GM23338 (cell line): ENCODE results near the gene NPAS3. TPM values are rescaled to one million over a fixed set of nuclear protein-coding genes. Genes with fewer than 3 reads are reported as not detected.

ENCODE experiments used
- ATAC-seq: fragments of 200-7000 bp; cut with Tn5 transposase; 3 replicates; pipeline ENCODE4 v1.9.1; 2020
- DNase-seq: peaks from one replicate; pipeline ENCODE4 v3.0.0-alpha.2; 2015; ENCODE audit warnings: low spot score
- H2AFZ ChIP-seq: fragments of 200-600 bp; sonication (generic); 2 replicates; pipeline ENCODE4 v1.8.0; 2016; ENCODE audit warnings: antibody characterized with exemption, mild to moderate bottlenecking, moderate library complexity
- H3F3A ChIP-seq: fragments of 200-600 bp; sonication (generic); replicated peaks from 2 replicates; pipeline ENCODE4 v1.8.0; 2017; ENCODE audit warnings: antibody characterized with exemption, mixed run types, low read depth
- H3K27ac ChIP-seq: fragments of 200-600 bp; sonication (generic); 2 replicates; pipeline ENCODE4 v1.6.1; 2016; ENCODE audit warnings: low read depth
- H3K27me3 ChIP-seq: fragments of 200-600 bp; sonication (generic); 2 replicates; pipeline ENCODE4 v1.8.0; 2016; ENCODE audit warnings: mild to moderate bottlenecking, mixed run types, moderate library complexity; ENCODE audit not compliant: insufficient read depth
- H3K36me3 ChIP-seq: fragments of 200-600 bp; sonication (generic); 2 replicates; pipeline ENCODE4 v1.8.0; 2016; ENCODE audit warnings: mild to moderate bottlenecking; ENCODE audit not compliant: insufficient read depth
- H3K4me1 ChIP-seq: fragments of 200-600 bp; sonication (generic); 2 replicates; pipeline ENCODE4 v1.8.0; 2016; ENCODE audit warnings: mild to moderate bottlenecking, moderate library complexity; ENCODE audit not compliant: insufficient read depth
- H3K4me2 ChIP-seq: fragments of 200-600 bp; sonication (generic); 2 replicates; pipeline ENCODE4 v1.7.1; 2017; ENCODE audit warnings: mixed run types
- H3K4me3 ChIP-seq: fragments of 200-600 bp; sonication (generic); 2 replicates; pipeline ENCODE4 v1.6.1; 2016; ENCODE audit warnings: mixed run types
- H3K79me2 ChIP-seq: fragments of 200-600 bp; sonication (generic); replicated peaks from 2 replicates; pipeline ENCODE4 v1.8.0; 2017; ENCODE audit warnings: mild to moderate bottlenecking; ENCODE audit not compliant: insufficient read depth
- H3K9me2 ChIP-seq: fragments of 200-600 bp; sonication (generic); 2 replicates; pipeline ENCODE4 v1.8.0; 2017; ENCODE audit not compliant: insufficient read depth
- H4K20me1 ChIP-seq: fragments of 200-600 bp; sonication (generic); replicated peaks from 2 replicates; pipeline ENCODE4 v1.8.0; 2017; ENCODE audit warnings: mild to moderate bottlenecking; ENCODE audit not compliant: insufficient read depth
- H3K27ac Mint-ChIP-seq: 2 replicates; pipeline ENCODE4 v1.8.0; 2020; ENCODE audit warnings: inconsistent platforms, mild to moderate bottlenecking, moderate library complexity, mixed read lengths
- H3K27me3 Mint-ChIP-seq: 3 replicates; pipeline ENCODE4 v1.8.0; 2022; ENCODE audit warnings: low read depth, mild to moderate bottlenecking, moderate library complexity, mixed read lengths, inconsistent platforms; ENCODE audit not compliant: insufficient read depth, poor library complexity
- H3K36me3 Mint-ChIP-seq: 3 replicates; pipeline ENCODE4 v1.8.0; 2021; ENCODE audit warnings: low read depth, mild to moderate bottlenecking, inconsistent platforms, moderate library complexity, mixed read lengths
- H3K4me1 Mint-ChIP-seq: 3 replicates; pipeline ENCODE4 v1.8.0; 2020; ENCODE audit warnings: mild to moderate bottlenecking, inconsistent platforms, mixed read lengths
- H3K4me3 Mint-ChIP-seq: 3 replicates; pipeline ENCODE4 v1.8.0; 2021; ENCODE audit warnings: moderate library complexity, mild to moderate bottlenecking, inconsistent platforms, mixed read lengths
- H3K9me3 Mint-ChIP-seq: 3 replicates; pipeline ENCODE4 v1.8.0; 2020; ENCODE audit warnings: moderate library complexity, mild to moderate bottlenecking, inconsistent platforms, mixed read lengths
- ETS1 ChIP-seq: IDR thresholded peaks from 2 replicates; pipeline ENCODE4 v1.6.1; 2016; ENCODE audit warnings: antibody characterized with exemption
- EZH2 ChIP-seq: fragments of 200-600 bp; sonication (generic); IDR thresholded peaks from one replicate; pipeline ENCODE4 v1.8.0; 2017; ENCODE audit warnings: antibody characterized with exemption, mild to moderate bottlenecking, low read depth; ENCODE audit not compliant: unreplicated experiment
- EZH2phosphoT487 ChIP-seq: fragments of 200-600 bp; sonication (generic); IDR thresholded peaks from one replicate; pipeline ENCODE4 v1.8.1; 2018; ENCODE audit warnings: antibody characterized with exemption; ENCODE audit not compliant: unreplicated experiment
- JUNB ChIP-seq: IDR thresholded peaks from one replicate; pipeline ENCODE4 v1.6.1; 2016; ENCODE audit warnings: antibody characterized with exemption; ENCODE audit not compliant: unreplicated experiment
- NANOG ChIP-seq: IDR thresholded peaks from 2 replicates; pipeline ENCODE4 v1.6.1; 2016; ENCODE audit warnings: antibody characterized with exemption, borderline replicate concordance
- STAT1 ChIP-seq: IDR thresholded peaks from one replicate; pipeline ENCODE4 v1.6.1; 2016; ENCODE audit warnings: antibody characterized with exemption; ENCODE audit not compliant: unreplicated experiment
- ZNF331 ChIP-seq: fragments of 250-450 bp; sonication (Bioruptor Pico); IDR thresholded peaks from 2 replicates; pipeline ENCODE4 v1.5.0; 2020; ENCODE audit warnings: low read depth, mild to moderate bottlenecking, moderate library complexity
- polyA plus RNA-seq: library from polyadenylated mRNA; unstranded; fragments of >200 nt; fragmentation: Nextera tagmentation; extraction: Ambion mirVana; gene quantifications from 2 replicates; pipeline ENCODE4 v1.2.1, GENCODE V29; 2016
- total RNA-seq: library from RNA; depleted of rRNA; stranded (reverse); fragments of >200 nt; shearing (Covaris generic); gene quantifications from 2 replicates; pipeline ENCODE4 v1.2.3, GENCODE V29; 2014
- TF ChIP-seq, protein P1 (sequence below): IDR thresholded peaks from one replicate; pipeline ENCODE4 v1.6.1; 2018; ENCODE audit warnings: antibody characterized with exemption; ENCODE audit not compliant: unreplicated experiment
- TF ChIP-seq, protein P2 (sequence below), 2 experiments: fragments of 200-600 bp in 1 of 2; sonication (generic) in 1 of 2; conservative IDR thresholded peaks; 2 replicates each; pipeline versions ENCODE4 v1.5.1 to v1.6.1; 2016 to 2017; ENCODE audit warnings: antibody characterized with exemption in 2 of 2, low read depth in 2 of 2, mild to moderate bottlenecking in 2 of 2, moderate library complexity in 1 of 2

The NPAS3 gene
- total and polyA plus RNA-seq, 2 experiments from 2014 or later = 0.17 to 0.19 TPM

DNA sequence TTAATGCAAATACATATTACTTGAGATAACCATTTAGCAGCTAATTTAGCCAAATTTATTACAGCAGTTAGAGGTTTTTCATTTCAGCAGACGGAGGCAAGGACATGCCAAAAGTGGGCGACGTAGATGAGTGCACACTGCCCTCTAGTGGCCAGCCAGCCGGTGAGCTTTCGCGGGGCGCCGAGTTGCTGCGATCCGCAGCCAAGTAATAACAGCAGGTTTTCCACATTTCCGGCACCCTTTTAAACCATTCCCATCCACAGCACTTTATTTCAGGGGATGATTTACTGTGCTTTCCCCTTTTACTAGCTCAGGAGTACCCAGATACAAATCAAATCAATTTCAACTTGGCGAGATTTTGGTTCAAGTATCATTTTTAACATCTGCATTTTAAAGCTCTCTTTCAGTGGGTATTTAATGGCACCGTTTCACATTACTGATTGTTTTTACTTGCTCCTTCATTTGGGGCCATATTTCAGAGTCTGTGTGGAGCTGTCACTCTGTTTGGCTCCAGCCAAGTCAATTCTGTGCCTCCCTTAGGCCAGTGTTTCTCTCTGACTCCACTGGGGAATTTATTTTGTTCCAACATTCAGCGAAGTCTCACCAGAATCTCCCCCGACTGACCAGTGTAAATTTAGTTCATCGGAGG lies 854.2 kb downstream of the NPAS3 start:
- H3K4me1 ChIP-seq = peaks cover 4% of the 10 kb centered on the region
- H3K36me3 Mint-ChIP-seq = no peaks in the 10 kb centered on the region

DNA sequence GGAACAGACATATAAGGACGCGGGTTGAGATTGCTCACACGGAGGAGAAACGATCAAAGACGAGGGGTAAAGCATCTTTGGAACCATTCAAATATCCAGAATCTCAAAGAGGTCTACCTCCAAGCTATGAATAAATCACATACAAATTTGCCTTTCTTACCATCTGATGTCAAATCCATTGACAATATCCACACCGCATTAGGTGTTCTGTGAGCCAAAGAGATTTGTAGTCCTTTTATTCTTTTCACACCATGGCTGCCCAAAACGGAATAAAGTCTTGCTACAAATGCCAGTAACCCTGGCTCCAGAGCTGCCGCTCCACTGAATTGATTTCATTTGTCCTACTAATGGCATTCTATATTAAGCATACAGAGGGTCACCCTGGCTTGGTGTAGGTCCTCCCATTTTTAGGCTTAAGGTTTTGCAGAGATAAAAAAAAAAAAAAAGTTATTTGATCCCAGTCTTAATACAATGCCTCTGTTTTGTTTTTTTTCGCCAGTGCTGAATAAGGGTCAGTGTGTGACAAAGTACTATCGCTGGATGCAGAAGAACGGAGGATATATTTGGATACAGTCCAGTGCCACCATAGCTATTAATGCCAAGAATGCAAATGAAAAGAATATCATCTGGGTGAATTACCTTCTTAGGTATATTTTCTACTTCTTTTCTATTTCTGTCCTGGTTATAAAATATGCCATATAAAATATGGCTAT lies 854.9 kb downstream of the NPAS3 start:
- Histone ChIP-seq H3K36me3 (no peaks in the 10 kb centered on the region), H3K9me2 (no peaks in the 10 kb centered on the region), H3K4me3 (no peak overlapping the region), H3K27ac (no peak overlapping the region), H2AFZ (no peak overlapping the region), H3K27me3 (no peaks in the 10 kb centered on the region), H4K20me1 (no peaks in the 10 kb centered on the region), H3K79me2 (no peaks in the 10 kb centered on the region), H3K4me1 (peaks cover under 1% of the 10 kb centered on the region; the same call in 1 of the 2 replicates), H3F3A (no peaks in the 10 kb centered on the region), H3K4me2 (no peak overlapping the region)
- ATAC-seq (no peak), DNase-seq (no peak)
- Mint-ChIP-seq H3K9me3 (no peaks in the 10 kb centered on the region), H3K36me3 (no peaks in the 10 kb centered on the region), H3K27me3 (no peaks in the 10 kb centered on the region), H3K4me1 (peaks cover 20% of the 10 kb centered on the region), H3K4me3 (no peak overlapping the region), H3K27ac (no peak overlapping the region)
- TF ChIP-seq JUNB (no peak), STAT1 (no peak), ETS1 (no peak), ZNF331 (CRISPR knock-in tag) (no peak), EZH2phosphoT487 (no peak), EZH2 (no peak), NANOG (no peak)
- TF ChIP-seq, protein P1, sequence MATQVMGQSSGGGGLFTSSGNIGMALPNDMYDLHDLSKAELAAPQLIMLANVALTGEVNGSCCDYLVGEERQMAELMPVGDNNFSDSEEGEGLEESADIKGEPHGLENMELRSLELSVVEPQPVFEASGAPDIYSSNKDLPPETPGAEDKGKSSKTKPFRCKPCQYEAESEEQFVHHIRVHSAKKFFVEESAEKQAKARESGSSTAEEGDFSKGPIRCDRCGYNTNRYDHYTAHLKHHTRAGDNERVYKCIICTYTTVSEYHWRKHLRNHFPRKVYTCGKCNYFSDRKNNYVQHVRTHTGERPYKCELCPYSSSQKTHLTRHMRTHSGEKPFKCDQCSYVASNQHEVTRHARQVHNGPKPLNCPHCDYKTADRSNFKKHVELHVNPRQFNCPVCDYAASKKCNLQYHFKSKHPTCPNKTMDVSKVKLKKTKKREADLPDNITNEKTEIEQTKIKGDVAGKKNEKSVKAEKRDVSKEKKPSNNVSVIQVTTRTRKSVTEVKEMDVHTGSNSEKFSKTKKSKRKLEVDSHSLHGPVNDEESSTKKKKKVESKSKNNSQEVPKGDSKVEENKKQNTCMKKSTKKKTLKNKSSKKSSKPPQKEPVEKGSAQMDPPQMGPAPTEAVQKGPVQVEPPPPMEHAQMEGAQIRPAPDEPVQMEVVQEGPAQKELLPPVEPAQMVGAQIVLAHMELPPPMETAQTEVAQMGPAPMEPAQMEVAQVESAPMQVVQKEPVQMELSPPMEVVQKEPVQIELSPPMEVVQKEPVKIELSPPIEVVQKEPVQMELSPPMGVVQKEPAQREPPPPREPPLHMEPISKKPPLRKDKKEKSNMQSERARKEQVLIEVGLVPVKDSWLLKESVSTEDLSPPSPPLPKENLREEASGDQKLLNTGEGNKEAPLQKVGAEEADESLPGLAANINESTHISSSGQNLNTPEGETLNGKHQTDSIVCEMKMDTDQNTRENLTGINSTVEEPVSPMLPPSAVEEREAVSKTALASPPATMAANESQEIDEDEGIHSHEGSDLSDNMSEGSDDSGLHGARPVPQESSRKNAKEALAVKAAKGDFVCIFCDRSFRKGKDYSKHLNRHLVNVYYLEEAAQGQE = no peak

More for the DNA sequence above, 854.2 kb downstream of the NPAS3 start:
- no peak overlapping the region for H3K4me3 ChIP-seq
- no peaks in the 10 kb centered on the region for H3K27me3 Mint-ChIP-seq
- no peaks in the 10 kb centered on the region for H3K9me2 ChIP-seq
- H3K9me3 Mint-ChIP-seq = no peaks in the 10 kb centered on the region
- peaks cover 26% of the 10 kb centered on the region for H3K4me1 Mint-ChIP-seq
- no peaks in the 10 kb centered on the region for H3F3A ChIP-seq
- H3K4me2 ChIP-seq = no peak overlapping the region
- DNase-seq (peak; percentile 85), ATAC-seq (peak; percentile 91)
- TF ChIP-seq STAT1 = no peak
- TF ChIP-seq EZH2phosphoT487 = no peak
- TF ChIP-seq, protein P2, sequence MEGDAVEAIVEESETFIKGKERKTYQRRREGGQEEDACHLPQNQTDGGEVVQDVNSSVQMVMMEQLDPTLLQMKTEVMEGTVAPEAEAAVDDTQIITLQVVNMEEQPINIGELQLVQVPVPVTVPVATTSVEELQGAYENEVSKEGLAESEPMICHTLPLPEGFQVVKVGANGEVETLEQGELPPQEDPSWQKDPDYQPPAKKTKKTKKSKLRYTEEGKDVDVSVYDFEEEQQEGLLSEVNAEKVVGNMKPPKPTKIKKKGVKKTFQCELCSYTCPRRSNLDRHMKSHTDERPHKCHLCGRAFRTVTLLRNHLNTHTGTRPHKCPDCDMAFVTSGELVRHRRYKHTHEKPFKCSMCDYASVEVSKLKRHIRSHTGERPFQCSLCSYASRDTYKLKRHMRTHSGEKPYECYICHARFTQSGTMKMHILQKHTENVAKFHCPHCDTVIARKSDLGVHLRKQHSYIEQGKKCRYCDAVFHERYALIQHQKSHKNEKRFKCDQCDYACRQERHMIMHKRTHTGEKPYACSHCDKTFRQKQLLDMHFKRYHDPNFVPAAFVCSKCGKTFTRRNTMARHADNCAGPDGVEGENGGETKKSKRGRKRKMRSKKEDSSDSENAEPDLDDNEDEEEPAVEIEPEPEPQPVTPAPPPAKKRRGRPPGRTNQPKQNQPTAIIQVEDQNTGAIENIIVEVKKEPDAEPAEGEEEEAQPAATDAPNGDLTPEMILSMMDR (conservative IDR thresholded peaks at IDR 0.05; ENCODE audit: low read depth in 2 of 2) = peak; percentile 90 to 91
- TF ChIP-seq ZNF331 (CRISPR knock-in tag) = no peak
- no peaks in the 10 kb centered on the region for H4K20me1 ChIP-seq
- no peak overlapping the region for H2AFZ ChIP-seq
- H3K79me2 ChIP-seq = no peaks in the 10 kb centered on the region
- H3K27ac Mint-ChIP-seq = no peak overlapping the region
- no peak overlapping the region for H3K4me3 Mint-ChIP-seq
- H3K27me3 ChIP-seq = no peaks in the 10 kb centered on the region
- no peak overlapping the region for H3K27ac ChIP-seq
- H3K36me3 ChIP-seq = no peaks in the 10 kb centered on the region
